Measurements from ENCODE around the gene REPIN1. TPM values are rescaled to one million over a fixed set of nuclear protein-coding genes. Genes with fewer than 3 reads are reported as not detected.

The REPIN1 gene
- polyA plus RNA-seq, 1 of the 3 experiments (the other 2 are of a cell fraction) = 91.6 TPM

GRCh38 chr7:150339409-150339809, 29.2 kb upstream of the REPIN1 start:
- no peak overlapping the region for H3K9ac ChIP-seq
- no peak overlapping the region for H3K27ac ChIP-seq (ENCODE audit: low read depth in 2 of 2, low read length in 1 of 2)
- 77% methylated on average over 8 of the region's 9 CpGs for WGBS (ENCODE audit: low lambda C conversion rate)
- POLR2A ChIA-PET = no interaction called here
- no peaks in the 10 kb centered on the region for H3K9me3 ChIP-seq
- H3K4me3 ChIP-seq (ENCODE audit: low read depth in 2 of 2, low read length in 1 of 2) = no peak overlapping the region
- TF ChIP-seq EZH2phosphoT487 (IDR thresholded peaks at IDR 0.05; ENCODE audit: borderline replicate concordance, low read depth) = no peak
- TF ChIP-seq USF1 (IDR thresholded peaks at IDR 0.05; ENCODE audit: borderline replicate concordance, low read depth) = no peak
- no peak for TF ChIP-seq CTCF (IDR thresholded peaks at IDR 0.05)
- TF ChIP-seq MXI1 (IDR thresholded peaks at IDR 0.05; ENCODE audit: low read depth, low read length) = no peak
- H3F3A ChIP-seq (replicated peaks; ENCODE audit: insufficient read depth) = no peaks in the 10 kb centered on the region
- no peak overlapping the region for H2AFZ ChIP-seq (ENCODE audit: low read depth)
- no peaks in the 10 kb centered on the region for H4K20me1 ChIP-seq (ENCODE audit: insufficient read depth)
- no peaks in the 10 kb centered on the region for H3K36me3 ChIP-seq (replicated peaks in 1 of 2; ENCODE audit: control insufficient read depth in 1 of 2, insufficient read depth in 2 of 2, low read length in 1 of 2)
- no peaks in the 10 kb centered on the region for H3K9me2 ChIP-seq
- peaks cover 8% of the 10 kb centered on the region; the same call in 1 of the 2 replicates for H3K27me3 ChIP-seq (ENCODE audit: insufficient read depth)
- no peak overlapping the region for H3K4me2 ChIP-seq
- H3K79me2 ChIP-seq (ENCODE audit: insufficient read depth) = no peaks in the 10 kb centered on the region
- CTCF ChIA-PET = interaction anchor here (1.0 kb wide), 1 partner anchor 46 kb away, joined by 3 read pairs; no protein-coding TSS in a partner anchor
- DNase-seq = no peak
- H3K4me1 ChIP-seq (ENCODE audit: control insufficient read depth in 1 of 2, insufficient read depth in 2 of 2, low read depth in 1 of 2, low read length in 1 of 2) = no peaks in the 10 kb centered on the region; a peak in 1 of 4 replicates

GRCh38 chr7:150340024-150340749, 28.4 kb upstream of the REPIN1 start:
- H2AFZ ChIP-seq (ENCODE audit: low read depth) = no peak overlapping the region
- H3K4me2 ChIP-seq = no peak overlapping the region
- no peaks in the 10 kb centered on the region for H4K20me1 ChIP-seq (ENCODE audit: insufficient read depth)
- ChIA-PET POLR2A (interaction anchor here (0.6 kb wide), 1 partner anchor 87 kb away, joined by 3 read pairs; no protein-coding TSS in a partner anchor), CTCF (interaction anchor here (1.0 kb wide), 2 partner anchors 18 to 45 kb away, joined by 3 read pairs; no protein-coding TSS in a partner anchor)
- H3K27me3 ChIP-seq (ENCODE audit: insufficient read depth) = peaks cover 8% of the 10 kb centered on the region; the same call in 1 of the 2 replicates
- no peak overlapping the region for H3K27ac ChIP-seq (ENCODE audit: low read depth in 2 of 2, low read length in 1 of 2)
- no peaks in the 10 kb centered on the region for H3F3A ChIP-seq (replicated peaks; ENCODE audit: insufficient read depth)
- no peak for TF ChIP-seq TCF12 (IDR thresholded peaks at IDR 0.05)
- TF ChIP-seq FOXJ3 (CRISPR knock-in tag; IDR thresholded peaks at IDR 0.05) = no peak
- no peak for TF ChIP-seq RCOR1 (IDR thresholded peaks at IDR 0.05; ENCODE audit: low read length)
- no peak for TF ChIP-seq IRF3 (IDR thresholded peaks at IDR 0.05; ENCODE audit: low read depth, low read length)
- TF ChIP-seq SIN3A (IDR thresholded peaks at IDR 0.05; ENCODE audit: borderline replicate concordance, low read depth, low read length) = no peak
- TF ChIP-seq MXI1 (IDR thresholded peaks at IDR 0.05; ENCODE audit: low read depth, low read length) = no peak
- no peak for TF ChIP-seq NRF1 (IDR thresholded peaks at IDR 0.05; ENCODE audit: low read depth, low read length)
- no peak for TF ChIP-seq FOSL2 (IDR thresholded peaks at IDR 0.05; ENCODE audit: borderline replicate concordance, low read depth)
- TF ChIP-seq CHD2 (IDR thresholded peaks at IDR 0.05; ENCODE audit: low read length, partially characterized antibody) = no peak
- no peak for TF ChIP-seq CTCF (IDR thresholded peaks at IDR 0.05)
- no peak for TF ChIP-seq POLR2AphosphoS5 (IDR thresholded peaks at IDR 0.05; ENCODE audit: low read depth, low read length)
- TF ChIP-seq RXRA (IDR thresholded peaks at IDR 0.05; ENCODE audit: borderline replicate concordance, low read depth) = no peak
- no peak for TF ChIP-seq MEF2A (IDR thresholded peaks at IDR 0.05; ENCODE audit: borderline replicate concordance, low read depth)
- TF ChIP-seq RAD21 (IDR thresholded peaks at IDR 0.05; ENCODE audit: low read length) = no peak
- H3K79me2 ChIP-seq (ENCODE audit: insufficient read depth) = no peaks in the 10 kb centered on the region
- WGBS (ENCODE audit: low lambda C conversion rate) = 88% methylated on average over 36 of the region's 39 CpGs
- no peak overlapping the region for H3K4me3 ChIP-seq (ENCODE audit: low read depth in 2 of 2, low read length in 1 of 2)
- no peak for DNase-seq
- no peaks in the 10 kb centered on the region for H3K9me3 ChIP-seq
- no peaks in the 10 kb centered on the region for H3K36me3 ChIP-seq (replicated peaks in 1 of 2; ENCODE audit: control insufficient read depth in 1 of 2, insufficient read depth in 2 of 2, low read length in 1 of 2)
- no peaks in the 10 kb centered on the region for H3K9me2 ChIP-seq
- no peak overlapping the region for H3K9ac ChIP-seq
- H3K4me1 ChIP-seq (ENCODE audit: control insufficient read depth in 1 of 2, insufficient read depth in 2 of 2, low read depth in 1 of 2, low read length in 1 of 2) = no peaks in the 10 kb centered on the region; a peak in 1 of 4 replicates
